AG10803 (cell line): ENCODE measurements around the gene PRXL2C.

ENCODE experiments used
- DNase-seq: peaks from one replicate; pipeline ENCODE4 v3.0.0; 2010; ENCODE audit warnings: low read depth
- H3K4me3 ChIP-seq: 2 replicates; pipeline ENCODE4 v1.5.1; 2011; ENCODE audit warnings: mild to moderate bottlenecking, low read length, control low read depth
- CTCF ChIP-seq: conservative IDR thresholded peaks from 2 replicates; pipeline ENCODE4 v1.5.1; 2011; ENCODE audit warnings: mild to moderate bottlenecking, low read length, control low read depth, inconsistent platforms

The PRXL2C gene

GRCh38 chr9:96663506-96664120, 8.5 kb upstream of the PRXL2C start:
- H3K4me3 ChIP-seq = no peak overlapping the region
- no peak for TF ChIP-seq CTCF
- no peak for DNase-seq

- TF ChIP-seq CTCF = no peak
- no peak overlapping the region for H3K4me3 ChIP-seq
- peak; percentile 49 for DNase-seq
Measured at GRCh38 chr9:96661711-96662110, 6.6 kb upstream of the PRXL2C start.

- H3K4me3 ChIP-seq = no peak overlapping the region
- TF ChIP-seq CTCF = no peak
- no peak for DNase-seq
Measured at GRCh38 chr9:96660692-96661248, 5.7 kb upstream of the PRXL2C start.

GRCh38 chr9:96654450-96655197, 493 bp downstream of the PRXL2C start:
- peak overlapping the region; percentile 77 for H3K4me3 ChIP-seq

GRCh38 chr9:96651626-96652025, 3.5 kb downstream of the PRXL2C start:
- TF ChIP-seq CTCF = peak; percentile 66
- no peak for DNase-seq
- H3K4me3 ChIP-seq = no peak overlapping the region

More at GRCh38 chr9:96654450-96655197, 493 bp downstream of the PRXL2C start:
- no peak for TF ChIP-seq CTCF
- DNase-seq = peak; percentile 89

GRCh38 chr9:96649620-96650324, 5.3 kb downstream of the PRXL2C start:
- no peak for TF ChIP-seq CTCF
- no peak overlapping the region for H3K4me3 ChIP-seq
- peak; percentile 19 for DNase-seq
